Naive thymus-derived CD4-positive, alpha-beta T cell (primary cell): ENCODE data around the gene TMEM198. TPM values are rescaled to one million over a fixed set of nuclear protein-coding genes. Genes with fewer than 3 reads are reported as not detected.
A peak's percentile ranks its signal among the peaks of the same experiment; 100 is the strongest.

Experiments
- ATAC-seq: fragments of 150-1000 bp; cut with Tn5 transposase; 2 replicates; pipeline ENCODE4 v1.10.0; 2021; ENCODE audit warnings: mild to moderate bottlenecking, moderate library complexity
- CTCF ChIA-PET: fragments of 350-600 bp; sonication (Branson Sonifier 250); formaldehyde crosslinking; loops from one replicate; lab custom pipeline; 2021; ENCODE audit warnings: antibody characterized with exemption; lab: Charles Lee
- POLR2A ChIA-PET: fragments of 350-600 bp; sonication (Branson Sonifier 250); formaldehyde crosslinking; loops from one replicate; lab custom pipeline; 2021; ENCODE audit warnings: antibody characterized with exemption, inconsistent platforms; lab: Charles Lee
- DNase-seq, 9 donors: peaks; one replicate each; pipeline versions ENCODE4 v3.0.0 to v3.0.0-alpha.2; 2020 to 2022; ENCODE audit warnings: mixed read lengths in 1 of 9
- H3K27ac ChIP-seq: one replicate; pipeline ENCODE4 v1.7.0; 2013; ENCODE audit warnings: mild to moderate bottlenecking, low read depth, low read length, moderate library complexity
- H3K27me3 ChIP-seq, 2 donors: one replicate each; pipeline ENCODE4 v1.7.0; 2013; ENCODE audit warnings: low read length in 2 of 2, mild to moderate bottlenecking in 2 of 2, moderate library complexity in 2 of 2; ENCODE audit not compliant: control insufficient read depth in 2 of 2, insufficient read depth in 2 of 2
- H3K36me3 ChIP-seq, 3 experiments: 1 replicate in 2 of 3; 2 replicates in 1 of 3; pipeline ENCODE4 v1.7.0; 2013; ENCODE audit warnings: low read length in 3 of 3, mild to moderate bottlenecking in 3 of 3, moderate library complexity in 1 of 3; ENCODE audit not compliant: insufficient read depth in 3 of 3, control insufficient read depth in 2 of 3
- H3K4me1 ChIP-seq, 2 donors: one replicate each; pipeline ENCODE4 v1.7.0; 2013; ENCODE audit warnings: low read length in 2 of 2, mild to moderate bottlenecking in 2 of 2, moderate library complexity in 1 of 2; ENCODE audit not compliant: control insufficient read depth in 2 of 2, insufficient read depth in 2 of 2
- H3K4me3 ChIP-seq: 2 replicates; pipeline ENCODE4 v1.7.0; 2013; ENCODE audit warnings: mild to moderate bottlenecking, low read length
- H3K9me3 ChIP-seq, 3 experiments: 1 replicate in 2 of 3; 2 replicates in 1 of 3; pipeline ENCODE4 v1.7.0; 2013; ENCODE audit warnings: low read length in 3 of 3; ENCODE audit not compliant: control insufficient read depth in 2 of 3
- H3K27ac Mint-ChIP-seq, 9 donors: one replicate each; pipeline ENCODE4 v1.8.0; 2020 to 2022; ENCODE audit warnings: mixed read lengths in 9 of 9, mild to moderate bottlenecking in 8 of 9, moderate library complexity in 5 of 9, inconsistent platforms in 2 of 9
- H3K27me3 Mint-ChIP-seq, 5 donors: one replicate each; pipeline ENCODE4 v1.8.0; 2021 to 2022; ENCODE audit warnings: mixed read lengths in 5 of 5, mild to moderate bottlenecking in 1 of 5
- H3K36me3 Mint-ChIP-seq, 5 donors: one replicate each; pipeline ENCODE4 v1.8.0; 2020 to 2022; ENCODE audit warnings: mixed read lengths in 5 of 5, mild to moderate bottlenecking in 3 of 5, inconsistent platforms in 1 of 5
- H3K4me1 Mint-ChIP-seq, 7 donors: one replicate each; pipeline ENCODE4 v1.8.0; 2020 to 2022; ENCODE audit warnings: mixed read lengths in 7 of 7, mild to moderate bottlenecking in 3 of 7, inconsistent platforms in 1 of 7
- H3K4me3 Mint-ChIP-seq, 10 donors: one replicate each; pipeline ENCODE4 v1.8.0; 2020 to 2022; ENCODE audit warnings: mild to moderate bottlenecking in 10 of 10, mixed read lengths in 10 of 10, moderate library complexity in 6 of 10, inconsistent platforms in 2 of 10
- H3K9me3 Mint-ChIP-seq, 11 donors: one replicate each; pipeline ENCODE4 v1.8.0; 2020 to 2022; ENCODE audit warnings: mixed read lengths in 11 of 11, mild to moderate bottlenecking in 4 of 11, inconsistent platforms in 1 of 11, moderate library complexity in 1 of 11
- intact Hi-C, 2 donors: fragments of 100-400 bp; cut with micrococcal nuclease; formaldehyde crosslinking; loops; one replicate each; pipeline ENCODE4 v1.15.1; 2023
- polyA plus RNA-seq, 2 donors: library from polyadenylated mRNA; unstranded; fragments of 300-500 nt; fragmentation: Illumina TruSeq; gene quantifications; one replicate each; pipeline ENCODE4 v1.2.3, GENCODE V29; 2021
- total RNA-seq, 6 experiments: library from RNA in 5 of 6; stranded (reverse) in 5 of 6; gene quantifications; 1 replicate in 5 of 6; 2 replicates in 1 of 6; pipeline ENCODE4 v1.2.3 and lab custom pipeline; 2021 to 2026

TMEM198 gene
- total and polyA plus RNA-seq, 7 experiments from 2014 or later = 0.45 to 0.69 (median 0.50) TPM; not detected in 3

DNA sequence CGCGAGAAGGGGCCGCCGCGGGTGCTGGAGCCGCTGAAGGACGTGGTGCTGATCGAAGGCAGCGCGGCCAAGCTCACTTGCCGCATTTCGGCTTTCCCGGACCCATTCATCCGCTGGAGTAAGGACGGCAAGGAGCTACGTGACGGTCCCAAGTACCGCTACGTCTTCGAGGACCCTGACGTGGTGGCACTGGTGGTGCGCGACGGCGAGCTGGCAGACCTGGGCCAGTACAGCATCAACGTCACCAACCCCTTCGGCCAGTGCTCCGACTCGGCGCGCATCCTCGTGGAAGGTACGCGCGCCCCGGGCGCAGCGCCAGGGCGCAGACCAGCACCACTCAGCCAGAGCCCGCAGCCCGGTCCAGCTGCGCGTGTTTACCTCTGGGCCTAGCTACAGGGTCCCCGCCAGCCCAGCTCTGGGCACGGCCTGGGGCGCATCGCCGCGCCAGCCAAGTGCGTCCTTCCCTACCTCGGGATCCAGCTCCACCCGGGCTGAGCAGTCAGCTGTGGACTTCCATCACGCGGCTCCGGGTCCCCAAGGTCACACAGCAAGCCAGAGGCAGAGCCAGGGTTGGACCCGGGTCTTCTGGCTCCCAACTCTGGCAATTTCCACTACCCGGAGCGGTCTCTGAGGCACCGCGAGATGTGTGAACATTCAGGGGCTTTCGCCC, 46.9 kb upstream of the TMEM198 start:
- Mint-ChIP-seq H3K9me3 (peaks cover 0 to 2% (median 0%) of the 10 kb centered on the region in 11 donors), H3K4me3 (peak overlapping the region; percentile 75 to 99 (median 96)), H3K27ac (no peak overlapping the region), H3K36me3 (peaks cover 0 to 8% (median 2%) of the 10 kb centered on the region in 5 donors), H3K4me1 (peaks cover 26 to 42% (median 36%) of the 10 kb centered on the region in 7 donors), H3K27me3 (peaks cover 41 to 54% (median 50%) of the 10 kb centered on the region in 5 donors)
- CTCF ChIA-PET = interaction anchor here (0.7 to 6.1 kb wide), 3 partner anchors 32 to 94 kb away, joined by 3 to 60 read pairs (median 5); partner anchors contain the start of genes CHPF and TMEM198
- H3K27me3 ChIP-seq = peaks cover 4 to 9% of the 10 kb centered on the region in 2 donors
- H3K9me3 ChIP-seq = no peaks in the 10 kb centered on the region
- no peak overlapping the region for H3K27ac ChIP-seq
- intact Hi-C loops = loop anchor here (5.0 to 10.0 kb wide), 7 partner anchors 290 to 1222 kb away; partner anchors contain the start of genes CNPPD1 (in 2 of the 2), RETREG2 (in 2 of the 2), AAMP (in 1 of the 2) and CNOT9 (in 1 of the 2)
- POLR2A ChIA-PET = interaction anchor here (0.9 to 2.3 kb wide), 2 partner anchors 33 to 146 kb away, joined by 3 to 8 read pairs; no protein-coding TSS in a partner anchor
- H3K4me1 ChIP-seq = peaks cover 19 to 22% of the 10 kb centered on the region in 2 donors
- no peak for DNase-seq
- no peak overlapping the region for H3K4me3 ChIP-seq
- no peaks in the 10 kb centered on the region for H3K36me3 ChIP-seq
- no peak for ATAC-seq

DNA sequence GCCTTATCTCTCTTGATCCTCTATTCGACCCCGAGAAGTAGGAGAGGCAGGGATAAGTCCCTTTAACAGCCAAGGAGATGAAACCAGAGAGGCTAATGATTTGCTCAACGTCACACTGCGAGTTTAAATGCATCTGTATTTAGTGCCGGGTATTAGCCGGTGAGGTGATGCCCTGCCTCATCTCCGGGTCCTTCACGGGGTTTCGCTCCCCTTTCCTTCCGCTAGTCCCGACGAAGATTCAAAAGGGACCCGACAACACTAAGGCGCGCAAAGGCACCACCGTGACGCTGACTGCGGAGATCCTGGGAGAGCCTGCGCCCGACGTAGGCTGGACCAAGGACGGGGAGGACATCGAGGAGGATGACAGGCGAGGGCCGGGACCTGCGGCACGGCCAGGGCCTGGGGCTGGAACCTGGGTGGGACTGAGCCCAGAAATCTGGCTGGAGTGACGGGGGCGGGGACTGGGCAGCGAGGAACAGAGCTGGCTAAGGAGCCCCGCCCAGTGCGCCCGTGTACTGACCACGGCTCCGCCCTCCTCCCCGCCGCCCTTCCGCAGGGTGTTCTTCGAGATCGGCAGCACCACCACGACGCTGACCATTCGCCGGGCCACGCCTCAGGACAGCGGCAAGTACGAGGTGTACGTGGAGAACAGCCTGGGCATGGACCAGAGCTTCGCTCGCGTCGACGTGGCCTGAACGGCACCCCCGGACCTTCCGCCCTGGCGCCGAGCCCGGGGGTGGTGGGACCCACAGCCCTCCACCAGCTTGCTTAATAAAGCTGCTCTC, 46.1 kb upstream of the TMEM198 start:
- H3K4me1 ChIP-seq = peaks cover 19 to 22% of the 10 kb centered on the region in 2 donors
- Mint-ChIP-seq H3K27ac (peak overlapping the region in 1 of 9 donors; percentile 81), H3K27me3 (peaks cover 36 to 52% (median 48%) of the 10 kb centered on the region in 5 donors), H3K36me3 (peaks cover 0 to 11% (median 3%) of the 10 kb centered on the region in 5 donors), H3K4me3 (peak overlapping the region; percentile 91 to 99 (median 96)), H3K4me1 (peaks cover 26 to 42% (median 36%) of the 10 kb centered on the region in 7 donors), H3K9me3 (peaks cover 0 to 2% (median 0%) of the 10 kb centered on the region in 11 donors)
- intact Hi-C loops = loop anchor here (1.0 to 10.0 kb wide), 21 partner anchors 12 to 1223 kb away; partner anchors contain the start of genes CHPF (in 2 of the 2), CNPPD1 (in 2 of the 2), DNAJB2 (in 2 of the 2) and RETREG2 (in 2 of the 2)
- ChIA-PET POLR2A (interaction anchor here (1.1 to 1.3 kb wide), 4 partner anchors 10 to 109 kb away, joined by 3 to 5 read pairs (median 4); no protein-coding TSS in a partner anchor), CTCF (interaction anchor here (6.1 kb wide), 1 partner anchor 31 kb away, joined by 60 read pairs; no protein-coding TSS in a partner anchor)
- DNase-seq (peak in 1 of 9 donors; percentile 63), ATAC-seq (peak; percentile 35)
- no peaks in the 10 kb centered on the region for H3K36me3 ChIP-seq
- H3K9me3 ChIP-seq = no peaks in the 10 kb centered on the region
- H3K27ac ChIP-seq = no peak overlapping the region
- peaks cover 4 to 9% of the 10 kb centered on the region in 2 donors for H3K27me3 ChIP-seq
- peak overlapping the region; percentile 85 for H3K4me3 ChIP-seq

DNA sequence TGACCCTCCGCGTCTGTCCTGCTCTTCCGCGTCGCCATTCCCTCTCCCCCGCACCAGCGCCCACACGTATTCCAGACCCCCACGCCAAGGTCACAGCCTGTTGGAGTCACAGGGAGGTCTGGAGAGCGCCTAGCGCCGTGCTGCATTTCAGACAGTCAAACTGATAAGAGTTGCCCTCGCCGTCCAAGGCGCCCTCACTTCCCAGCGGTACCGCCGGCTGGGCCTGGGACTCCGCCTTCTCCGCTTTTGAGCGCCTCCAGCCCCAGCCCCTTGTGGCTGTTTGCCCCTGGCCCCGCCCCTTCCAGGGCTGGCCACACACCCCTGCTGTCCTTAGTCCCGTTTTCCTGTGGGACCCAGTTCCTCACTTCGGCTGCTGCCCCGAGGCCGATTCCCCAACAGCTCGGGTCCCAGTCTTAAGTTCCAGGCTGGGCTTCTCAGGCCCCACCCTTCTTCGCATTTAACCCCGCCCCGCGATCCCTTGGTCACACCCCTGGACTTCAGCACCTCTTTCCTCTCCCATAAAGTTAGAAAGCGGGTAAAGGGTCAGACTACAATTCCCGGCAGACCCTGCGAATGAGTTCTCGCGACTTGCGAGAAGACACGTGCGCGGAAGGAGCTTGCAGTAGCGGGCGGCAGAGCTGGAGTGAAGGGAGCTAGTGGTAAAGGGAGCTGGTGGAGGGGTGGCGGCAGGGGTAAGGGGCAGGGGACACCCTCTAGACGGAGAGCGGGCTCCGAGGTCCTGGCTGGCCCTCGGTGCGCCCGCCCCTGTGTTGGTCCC, 45.4 kb upstream of the TMEM198 start, which contains the start of gene GMPPA:
TSS of gene GMPPA (plus strand) at position 612 of the 778 bp plus-strand sequence. CDS start 1,085 bp downstream, outside the sequence.
- DNase-seq (peak; percentile 78 to 95 (median 90)), ATAC-seq (peak; percentile 94)
- H3K4me3 Mint-ChIP-seq = peak within 1 kb of the TSS; percentile 91 to 99 (median 96)
- peaks cover 26 to 42% (median 36%) of the 10 kb centered on the region in 7 donors for H3K4me1 Mint-ChIP-seq
- H3K27me3 Mint-ChIP-seq = peaks cover 28 to 47% (median 40%) of the 10 kb centered on the region in 5 donors
- intact Hi-C loops = loop anchor here (1.0 to 10.0 kb wide), 21 partner anchors 11 to 1224 kb away; partner anchors contain the start of genes CHPF (in 2 of the 2), CNPPD1 (in 2 of the 2), DNAJB2 (in 2 of the 2) and RETREG2 (in 2 of the 2)
- Histone ChIP-seq H3K9me3 (no peaks in the 10 kb centered on the region), H3K27ac (peak within 1 kb of the TSS; percentile 79), H3K27me3 (peaks cover 4 to 9% of the 10 kb centered on the region in 2 donors), H3K4me1 (peaks cover 19 to 22% of the 10 kb centered on the region in 2 donors), H3K4me3 (peak within 1 kb of the TSS; percentile 85), H3K36me3 (peaks cover 0 to 5% (median 0%) of the 10 kb centered on the region in 3 experiments)
- peaks cover 0 to 2% (median 0%) of the 10 kb centered on the region in 11 donors for H3K9me3 Mint-ChIP-seq
- H3K27ac Mint-ChIP-seq = peak within 1 kb of the TSS; percentile 76 to 97 (median 86)
- H3K36me3 Mint-ChIP-seq = peaks cover 0 to 14% (median 4%) of the 10 kb centered on the region in 5 donors
- ChIA-PET CTCF (interaction anchor here (0.7 to 6.1 kb wide), 3 partner anchors 11 to 30 kb away, joined by 3 to 60 read pairs (median 8); no protein-coding TSS in a partner anchor), POLR2A (interaction anchor here (0.8 to 1.5 kb wide), 8 partner anchors 9 to 219 kb away, joined by 3 to 5 read pairs (median 4); partner anchors contain the start of genes DNAJB2 and DNPEP)

DNA sequence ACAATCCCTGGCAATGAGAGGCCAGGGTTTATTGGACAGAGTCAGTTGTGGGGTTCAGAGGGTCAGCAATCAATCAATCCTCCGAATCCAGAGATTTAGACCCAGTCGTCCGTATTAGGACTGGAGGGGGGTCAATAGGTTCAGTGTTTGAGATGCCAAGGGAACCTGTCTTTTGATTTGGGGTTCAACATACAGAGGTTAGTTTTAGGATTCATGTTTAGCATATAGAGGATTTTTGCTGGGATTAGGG, 44.8 kb upstream of the TMEM198 start:
- Mint-ChIP-seq H3K27ac (peak overlapping the region; percentile 76 to 97 (median 86)), H3K27me3 (peaks cover 23 to 42% (median 35%) of the 10 kb centered on the region in 5 donors), H3K4me1 (peaks cover 26 to 42% (median 36%) of the 10 kb centered on the region in 7 donors), H3K4me3 (peak overlapping the region; percentile 91 to 99 (median 96)), H3K36me3 (peaks cover 0 to 19% (median 4%) of the 10 kb centered on the region in 5 donors), H3K9me3 (peaks cover 0 to 2% (median 0%) of the 10 kb centered on the region in 11 donors)
- H3K27ac ChIP-seq = peak overlapping the region; percentile 79
- ChIA-PET POLR2A (interaction anchor here (0.8 to 1.5 kb wide), 8 partner anchors 9 to 220 kb away, joined by 3 to 5 read pairs (median 4); partner anchors contain the start of genes DNAJB2 and DNPEP), CTCF (interaction anchor here (0.7 to 6.1 kb wide), 5 partner anchors 11 to 97 kb away, joined by 3 to 60 read pairs (median 4); no protein-coding TSS in a partner anchor)
- peaks cover 4 to 9% of the 10 kb centered on the region in 2 donors for H3K27me3 ChIP-seq
- no peak for DNase-seq
- no peak for ATAC-seq
- H3K4me3 ChIP-seq = peak overlapping the region; percentile 85
- H3K9me3 ChIP-seq = no peaks in the 10 kb centered on the region
- H3K36me3 ChIP-seq = peaks cover 0 to 10% (median 0%) of the 10 kb centered on the region in 3 experiments
- intact Hi-C loops = loop anchor here (2.0 to 10.0 kb wide), 12 partner anchors 22 to 1224 kb away; partner anchors contain the start of genes CNPPD1 (in 2 of the 2), RETREG2 (in 2 of the 2), ZFAND2B (in 2 of the 2) and AAMP (in 1 of the 2)
- peaks cover 19 to 22% of the 10 kb centered on the region in 2 donors for H3K4me1 ChIP-seq

DNA sequence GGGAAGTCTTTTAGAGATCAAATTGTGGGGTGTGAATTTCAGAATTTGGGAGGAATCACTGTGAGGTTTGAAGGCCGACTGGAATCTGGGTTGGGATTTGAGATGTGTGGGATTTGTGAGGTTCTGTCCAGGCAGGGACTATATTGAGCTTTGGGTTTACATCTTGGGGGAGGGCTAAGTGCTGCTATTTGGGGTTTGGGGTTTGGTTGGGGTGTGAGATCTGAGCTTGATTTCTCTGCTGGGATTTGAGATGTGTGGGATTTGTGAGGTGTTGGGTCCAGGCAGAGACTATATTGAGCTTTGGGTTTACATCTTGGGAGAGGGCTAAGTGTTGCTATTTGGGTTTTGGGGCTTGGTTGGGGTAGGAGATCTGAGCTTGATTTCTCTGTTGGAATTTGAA, 44.3 kb upstream of the TMEM198 start:
- POLR2A ChIA-PET = interaction anchor here (1.5 kb wide), 1 partner anchor 221 kb away, joined by 4 read pairs; the partner anchor contains the start of gene DNAJB2
- CTCF ChIA-PET = interaction anchor here (0.9 to 1.8 kb wide), 3 partner anchors 10 to 97 kb away, joined by 3 to 8 read pairs (median 4); no protein-coding TSS in a partner anchor
- Mint-ChIP-seq H3K4me3 (peak overlapping the region; percentile 91 to 99 (median 96)), H3K27me3 (peaks cover 19 to 36% (median 30%) of the 10 kb centered on the region in 5 donors), H3K4me1 (peaks cover 26 to 42% (median 36%) of the 10 kb centered on the region in 7 donors), H3K27ac (peak overlapping the region in 7 of 9 donors; percentile 76 to 97 (median 86)), H3K9me3 (peaks cover 0 to 2% (median 0%) of the 10 kb centered on the region in 11 donors), H3K36me3 (peaks cover 4 to 25% (median 9%) of the 10 kb centered on the region in 5 donors)
- H3K4me1 ChIP-seq = peaks cover 19 to 22% of the 10 kb centered on the region in 2 donors
- peaks cover 4 to 9% of the 10 kb centered on the region in 2 donors for H3K27me3 ChIP-seq
- ATAC-seq (no peak), DNase-seq (no peak)
- peak overlapping the region; percentile 79 for H3K27ac ChIP-seq
- H3K9me3 ChIP-seq = no peaks in the 10 kb centered on the region
- peaks cover 0 to 15% (median 0%) of the 10 kb centered on the region in 3 experiments for H3K36me3 ChIP-seq
- intact Hi-C loops = loop anchor here (2.0 to 10.0 kb wide), 12 partner anchors 23 to 1225 kb away; partner anchors contain the start of genes CNPPD1 (in 2 of the 2), RETREG2 (in 2 of the 2), ZFAND2B (in 2 of the 2) and AAMP (in 1 of the 2)
- H3K4me3 ChIP-seq = peak overlapping the region; percentile 85
